Small intestine (tissue), 7 donors: Measurements from ENCODE around the gene SLC5A5. TPM values are rescaled to one million over a fixed set of nuclear protein-coding genes. Genes with fewer than 3 reads are reported as not detected.
"Not testable (repeated sequence)": the region's sequence is repeated elsewhere in the genome, so short reads cannot be mapped to it uniquely, and the experiment has no call there.

Source experiments
- DNase-seq, 2 donors: peaks; one replicate each; pipeline versions ENCODE4 v3.0.0 to v3.0.0-alpha.2; 2013
- FAIRE-seq: peaks from 2 replicates; lab custom pipeline; 2012; peaks lifted over from hg19 to GRCh38; lab: Jason Lieb, UNC
- H3K27ac ChIP-seq, 3 donors: one replicate each; pipeline ENCODE4 v1.5.1; 2013; ENCODE audit warnings: low read length in 2 of 3, mild to moderate bottlenecking in 2 of 3, control low read depth in 1 of 3, inconsistent platforms in 1 of 3, low read depth in 1 of 3, moderate library complexity in 1 of 3
- H3K27me3 ChIP-seq, 3 donors: one replicate each; pipeline ENCODE4 v1.6.1; 2013; ENCODE audit warnings: low read length in 3 of 3, inconsistent platforms in 1 of 3; ENCODE audit not compliant: control insufficient read depth in 3 of 3, insufficient read depth in 3 of 3
- H3K36me3 ChIP-seq, 3 donors: one replicate each; pipeline ENCODE4 v1.6.1; 2013; ENCODE audit warnings: low read length in 3 of 3, inconsistent platforms in 1 of 3, low read depth in 1 of 3, mild to moderate bottlenecking in 1 of 3, moderate library complexity in 1 of 3; ENCODE audit not compliant: control insufficient read depth in 3 of 3, insufficient read depth in 2 of 3
- H3K4me1 ChIP-seq, 3 donors: one replicate each; pipeline ENCODE4 v1.6.1; 2013; ENCODE audit warnings: low read length in 2 of 3, inconsistent platforms in 1 of 3, low read depth in 1 of 3, mild to moderate bottlenecking in 1 of 3, moderate library complexity in 1 of 3; ENCODE audit not compliant: control insufficient read depth in 3 of 3, insufficient read depth in 2 of 3
- H3K4me3 ChIP-seq, 3 donors: one replicate each; pipeline ENCODE4 v1.5.1; 2013; ENCODE audit warnings: low read length in 3 of 3, control low read depth in 1 of 3, inconsistent platforms in 1 of 3, low read depth in 1 of 3, mild to moderate bottlenecking in 1 of 3, moderate library complexity in 1 of 3
- H3K9me3 ChIP-seq, 2 donors: one replicate each; pipeline ENCODE4 v1.6.1; 2013; ENCODE audit warnings: low read depth in 1 of 2, low read length in 1 of 2; ENCODE audit not compliant: control insufficient read depth in 2 of 2, insufficient read depth in 1 of 2
- WGBS, 3 donors: extraction: QIAGEN DNeasy Blood & Tissue Kit; methylation state at CpG; one replicate each; pipeline ENCODE4 v1.1.7; 2013; 5-methylcytosine and 5-hydroxymethylcytosine counted together
- polyA plus RNA-seq, 4 donors: library from polyadenylated mRNA; stranded (reverse) in 3 of 4; unstranded in 1 of 4; fragments of 200-250 nt in 3 of 4; fragments of 120-200 nt in 1 of 4; gene quantifications; one replicate each; pipeline versions ENCODE4 v1.2.1 to v1.2.3, GENCODE V29; 2013
- donor health status: healthy with polysubstance abuse.
- donor health status: control.
- donor health status: control.
- donor health status: Bipolar disorder and iron deficiency.
- donor health status: healthy.

The SLC5A5 gene
- polyA plus RNA-seq, 4 donors: 0.01 to 0.27 (median 0.01) TPM; not detected in 1

DNA sequence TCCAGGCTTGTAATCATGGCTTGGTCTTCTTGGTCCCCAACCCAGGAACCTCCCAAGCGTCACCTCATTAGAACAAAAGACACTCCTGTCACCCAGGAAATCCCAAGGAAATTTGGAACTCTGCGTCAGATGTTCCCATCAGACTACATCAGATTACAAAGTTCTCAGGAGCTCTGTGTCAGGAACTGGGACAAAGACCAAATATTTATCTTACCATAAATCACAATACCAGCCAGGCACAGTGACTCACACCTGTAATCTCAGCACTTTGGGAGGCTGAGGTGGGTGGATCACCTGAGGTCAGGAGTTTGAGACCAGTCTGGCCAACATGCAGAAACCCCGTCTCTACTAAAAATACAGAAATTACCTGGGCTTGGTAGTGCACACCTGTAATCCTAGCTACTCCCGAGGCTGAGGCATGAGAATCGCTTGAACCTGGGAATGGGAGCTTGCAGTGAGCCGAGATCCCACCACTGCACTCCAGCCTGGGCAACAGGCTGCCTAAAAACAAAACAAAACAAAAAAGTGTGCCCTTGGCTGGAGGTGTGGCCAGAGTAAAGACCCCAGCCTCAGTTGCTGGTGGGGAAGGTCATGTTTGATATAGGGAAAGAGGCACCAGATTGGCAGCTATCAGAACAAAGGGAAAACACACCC, 44.3 kb downstream of the SLC5A5 start:
- Histone ChIP-seq H3K36me3 (no peaks in the 10 kb centered on the region), H3K4me3 (no peak overlapping the region), H3K4me1 (no peaks in the 10 kb centered on the region), H3K27ac (no peak overlapping the region), H3K9me3 (peaks cover 0 to 22% of the 10 kb centered on the region in 2 donors), H3K27me3 (peaks cover 0 to 3% (median 0%) of the 10 kb centered on the region in 3 donors)
- FAIRE-seq (no peak), DNase-seq (peak in 1 of 2 donors; percentile 82)
- WGBS, 3 donors: 13 to 60% (median 40%) methylated on average over 6 of the region's 6 CpGs

- H3K4me3 ChIP-seq, DNase-seq, H3K36me3 ChIP-seq, H3K27me3 ChIP-seq, H3K4me1 ChIP-seq, H3K27ac ChIP-seq, FAIRE-seq: not testable (repeated sequence)
- peaks cover 0 to 13% of the 10 kb centered on the region in 2 donors for H3K9me3 ChIP-seq
- WGBS, 3 donors: 90 to 96% (median 93%) methylated on average over 17 to 29 of the region's 30 CpGs
These were observed 46.4 kb downstream of the SLC5A5 start for GRCh38 chr19:17918151-17918550.

DNA sequence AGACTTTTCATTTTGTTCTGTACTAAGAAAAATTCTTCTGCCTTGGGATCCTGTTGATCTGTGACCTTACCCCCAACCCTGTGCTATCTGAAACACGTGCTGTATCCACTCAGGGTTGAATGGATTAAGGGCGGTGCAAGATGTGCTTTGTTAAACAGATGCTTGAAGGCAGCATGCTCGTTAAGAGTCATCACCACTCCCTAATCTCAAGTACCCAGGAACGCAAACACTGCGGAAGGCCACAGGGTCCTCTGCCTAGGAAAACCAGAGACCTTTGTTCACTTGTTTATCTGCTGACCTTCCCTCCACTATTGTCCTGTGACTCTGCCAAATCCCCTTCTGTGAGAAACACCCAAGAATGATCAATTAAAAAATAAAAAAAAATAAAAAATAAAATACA, 47.4 kb downstream of the SLC5A5 start:
- not testable (repeated sequence) for H3K4me1 ChIP-seq, DNase-seq, FAIRE-seq, H3K9me3 ChIP-seq, H3K4me3 ChIP-seq, H3K36me3 ChIP-seq, H3K27ac ChIP-seq, H3K27me3 ChIP-seq
- WGBS, 3 donors: 20 to 47% (median 36%) methylated on average over 5 of the region's 5 CpGs

DNA sequence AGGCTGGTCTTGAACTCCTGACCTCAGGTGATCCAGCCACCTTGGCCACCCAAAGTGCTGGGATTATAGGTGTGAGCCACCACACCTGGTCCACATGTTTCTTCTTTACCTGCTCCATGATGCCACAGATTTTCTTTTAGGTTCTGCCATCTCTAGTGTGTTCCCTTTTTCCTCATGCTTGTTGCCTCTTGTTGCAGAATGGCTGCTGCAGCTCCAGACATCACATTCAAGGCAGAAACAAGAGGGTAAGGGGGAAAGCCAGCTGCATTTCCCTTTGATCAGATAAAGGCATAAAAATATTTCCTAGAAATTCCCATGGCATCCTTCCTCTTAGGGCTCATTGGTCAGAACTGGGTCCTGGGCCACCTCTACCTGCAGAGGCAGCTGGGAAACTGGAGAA, 48.8 kb downstream of the SLC5A5 start:
- no peak for DNase-seq
- H3K4me1 ChIP-seq: no peaks in the 10 kb centered on the region
- H3K4me3 ChIP-seq: no peak overlapping the region
- H3K27ac ChIP-seq: no peak overlapping the region
- no peaks in the 10 kb centered on the region for H3K36me3 ChIP-seq
- peaks cover 0 to 3% of the 10 kb centered on the region in 2 donors for H3K9me3 ChIP-seq
- FAIRE-seq: no peak
- peaks cover 0 to 3% (median 0%) of the 10 kb centered on the region in 3 donors for H3K27me3 ChIP-seq

GRCh38 chr19:17922138-17922537, 50.4 kb downstream of the SLC5A5 start:
- FAIRE-seq (no peak), DNase-seq (no peak)
- H3K4me3 ChIP-seq: no peak overlapping the region

DNA sequence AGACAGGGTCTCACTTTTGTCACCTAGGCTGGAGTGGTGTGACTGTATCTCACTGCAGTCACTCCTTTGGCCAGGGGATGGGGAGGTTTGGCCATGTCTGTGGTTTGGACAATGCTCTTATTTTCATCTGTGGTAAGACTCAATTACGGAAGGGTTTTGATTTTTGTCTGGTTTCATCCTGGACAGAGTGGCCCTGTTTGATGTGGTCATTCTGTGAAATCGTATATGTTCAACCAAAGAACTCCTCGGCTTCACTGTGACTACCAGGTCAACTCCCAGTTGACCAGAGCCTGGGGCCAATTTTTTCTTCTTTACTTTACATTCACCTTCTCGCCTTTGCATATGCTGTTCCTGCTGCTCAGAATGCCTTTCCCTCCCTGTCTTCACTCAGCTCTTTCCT, 54.3 kb downstream of the SLC5A5 start:
- no peak for FAIRE-seq
- H3K4me1 ChIP-seq: no peaks in the 10 kb centered on the region
- no peaks in the 10 kb centered on the region for H3K36me3 ChIP-seq
- 65 to 78% (median 73%) methylated on average over 4 of the region's 4 CpGs for WGBS, 3 donors
- DNase-seq: no peak
- no peaks in the 10 kb centered on the region for H3K9me3 ChIP-seq
- no peak overlapping the region for H3K4me3 ChIP-seq
- no peak overlapping the region for H3K27ac ChIP-seq
- peaks cover 0 to 5% (median 0%) of the 10 kb centered on the region in 3 donors for H3K27me3 ChIP-seq

More at GRCh38 chr19:17922138-17922537, 50.4 kb downstream of the SLC5A5 start:
- Histone ChIP-seq H3K9me3 (peaks cover 0 to 3% of the 10 kb centered on the region in 2 donors), H3K27ac (no peak overlapping the region), H3K4me1 (no peaks in the 10 kb centered on the region), H3K27me3 (peaks cover 0 to 3% (median 0%) of the 10 kb centered on the region in 3 donors), H3K36me3 (no peaks in the 10 kb centered on the region)
- WGBS, 3 donors: 20 to 56% (median 36%) methylated on average over 3 of the region's 3 CpGs

GRCh38 chr19:17929056-17929455, 57.3 kb downstream of the SLC5A5 start:
- Histone ChIP-seq H3K4me1 (peaks cover 0 to 5% (median 4%) of the 10 kb centered on the region in 3 donors), H3K27ac (no peak overlapping the region), H3K4me3 (no peak overlapping the region), H3K36me3 (no peaks in the 10 kb centered on the region), H3K27me3 (peaks cover 0 to 10% (median 0%) of the 10 kb centered on the region in 3 donors), H3K9me3 (no peaks in the 10 kb centered on the region)
- DNase-seq: no peak
- WGBS, 3 donors: 45 to 53% (median 49%) methylated on average over 4 of the region's 4 CpGs
- FAIRE-seq: no peak

- FAIRE-seq: no peak
- WGBS, 3 donors: 17 to 28% (median 26%) methylated on average over 14 of the region's 14 CpGs
- Histone ChIP-seq H3K4me1 (peaks cover 0 to 5% (median 4%) of the 10 kb centered on the region in 3 donors), H3K4me3 (peak overlapping the region in 1 of 3 donors; percentile 89), H3K27ac (no peak overlapping the region), H3K36me3 (peaks cover 0 to 8% (median 0%) of the 10 kb centered on the region in 3 donors), H3K9me3 (no peaks in the 10 kb centered on the region), H3K27me3 (peaks cover 0 to 10% (median 0%) of the 10 kb centered on the region in 3 donors)
- DNase-seq: no peak
These were observed 59.9 kb downstream of the SLC5A5 start for GRCh38 chr19:17931532-17932191.
